ENCODE data around the gene DAZAP2. TPM values are rescaled to one million over a fixed set of nuclear protein-coding genes. Genes with fewer than 3 reads are reported as not detected.

The DAZAP2 gene
- total and polyA plus RNA-seq, 2 experiments from 2014 or later, result 277 to 348 TPM

- H3K9me2 ChIP-seq (replicated peaks; ENCODE audit: insufficient read depth), result no peaks in the 10 kb centered on the region
- no peak overlapping the region for H3K27ac ChIP-seq
- no peaks in the 10 kb centered on the region for H3K27me3 ChIP-seq
- TF ChIP-seq EZH2 (IDR thresholded peaks at IDR 0.05; ENCODE audit: borderline replicate concordance), result no peak
- TF ChIP-seq EZH2phosphoT487 (IDR thresholded peaks at IDR 0.05; ENCODE audit: low read depth, severe bottlenecking, unreplicated experiment), result no peak
- TF ChIP-seq CTCF (IDR thresholded peaks at IDR 0.05; ENCODE audit: poor library complexity), result no peak
- H4K20me1 ChIP-seq (ENCODE audit: insufficient read depth, poor library complexity, severe bottlenecking), result no peaks in the 10 kb centered on the region
- no peaks in the 10 kb centered on the region for H3K79me2 ChIP-seq
- no peak overlapping the region for H3K4me2 ChIP-seq
- H3K4me1 ChIP-seq (ENCODE audit: insufficient read depth), result no peaks in the 10 kb centered on the region
- no peaks in the 10 kb centered on the region for H3K36me3 ChIP-seq (replicated peaks; ENCODE audit: insufficient read depth, low read depth)
- 96% methylated on average over 10 of the region's 10 CpGs for WGBS (ENCODE audit: low lambda C conversion rate, missing lambda C conversion rate)
- no peak overlapping the region for H3K4me3 ChIP-seq
- no peak for DNase-seq (ENCODE audit: low spot score)
- no peak overlapping the region for H2AFZ ChIP-seq
- no peaks in the 10 kb centered on the region for H3K9me3 ChIP-seq (ENCODE audit: low read depth)
Measured at GRCh38 chr12:51199366-51199945, 39.2 kb upstream of the DAZAP2 start.

- H3K4me1 ChIP-seq (ENCODE audit: insufficient read depth), result no peaks in the 10 kb centered on the region
- H4K20me1 ChIP-seq (ENCODE audit: insufficient read depth, poor library complexity, severe bottlenecking), result no peaks in the 10 kb centered on the region
- no peaks in the 10 kb centered on the region for H3K79me2 ChIP-seq
- no peak overlapping the region for H3K4me2 ChIP-seq
- no peaks in the 10 kb centered on the region for H3K27me3 ChIP-seq
- no peak overlapping the region for H3K4me3 ChIP-seq
- no peaks in the 10 kb centered on the region for H3K9me2 ChIP-seq (replicated peaks; ENCODE audit: insufficient read depth)
- no peak for TF ChIP-seq EZH2phosphoT487 (IDR thresholded peaks at IDR 0.05; ENCODE audit: low read depth, severe bottlenecking, unreplicated experiment)
- no peak for TF ChIP-seq EZH2 (IDR thresholded peaks at IDR 0.05; ENCODE audit: borderline replicate concordance)
- no peak for TF ChIP-seq CTCF (IDR thresholded peaks at IDR 0.05; ENCODE audit: poor library complexity)
- H2AFZ ChIP-seq, result no peak overlapping the region
- no peaks in the 10 kb centered on the region for H3K36me3 ChIP-seq (replicated peaks; ENCODE audit: insufficient read depth, low read depth)
- no peak for DNase-seq (ENCODE audit: low spot score)
- H3K9me3 ChIP-seq (ENCODE audit: low read depth), result no peaks in the 10 kb centered on the region
- no peak overlapping the region for H3K27ac ChIP-seq
- 91% methylated on average over 7 of the region's 7 CpGs for WGBS (ENCODE audit: low lambda C conversion rate, missing lambda C conversion rate)
Measured at GRCh38 chr12:51200156-51200555, 38.5 kb upstream of the DAZAP2 start.

- no peak overlapping the region for H2AFZ ChIP-seq
- no peaks in the 10 kb centered on the region for H3K27me3 ChIP-seq
- 93% methylated on average over 9 of the region's 9 CpGs for WGBS (ENCODE audit: low lambda C conversion rate, missing lambda C conversion rate)
- H3K36me3 ChIP-seq (replicated peaks; ENCODE audit: insufficient read depth, low read depth), result no peaks in the 10 kb centered on the region
- no peaks in the 10 kb centered on the region for H3K79me2 ChIP-seq
- TF ChIP-seq CTCF (IDR thresholded peaks at IDR 0.05; ENCODE audit: poor library complexity) (no peak), EZH2phosphoT487 (IDR thresholded peaks at IDR 0.05; ENCODE audit: low read depth, severe bottlenecking, unreplicated experiment) (no peak), EZH2 (IDR thresholded peaks at IDR 0.05; ENCODE audit: borderline replicate concordance) (no peak)
- no peak for DNase-seq (ENCODE audit: low spot score)
- H3K9me3 ChIP-seq (ENCODE audit: low read depth), result no peaks in the 10 kb centered on the region
- no peak overlapping the region for H3K4me3 ChIP-seq
- no peak overlapping the region for H3K27ac ChIP-seq
- H3K9me2 ChIP-seq (replicated peaks; ENCODE audit: insufficient read depth), result no peaks in the 10 kb centered on the region
- H3K4me2 ChIP-seq, result no peak overlapping the region
- no peaks in the 10 kb centered on the region for H3K4me1 ChIP-seq (ENCODE audit: insufficient read depth)
- no peaks in the 10 kb centered on the region for H4K20me1 ChIP-seq (ENCODE audit: insufficient read depth, poor library complexity, severe bottlenecking)
Measured at GRCh38 chr12:51200806-51201205, 37.8 kb upstream of the DAZAP2 start.

Data from hepatocyte (in vitro differentiated cells).